Keratinocyte (primary cell): Measurements from ENCODE around the gene PKD1. TPM values are rescaled to one million over a fixed set of nuclear protein-coding genes. Genes with fewer than 3 reads are reported as not detected.

Experiments
- DNase-seq: peaks from one replicate; pipeline ENCODE4 v3.0.0-alpha.2; 2011; ENCODE audit warnings: low read depth, missing footprints, low spot score
- FAIRE-seq: peaks from 2 replicates; lab custom pipeline; 2011; peaks lifted over from hg19 to GRCh38; lab: Jason Lieb, UNC
- H2AFZ ChIP-seq: 2 replicates; pipeline ENCODE4 v1.6.0; 2012; ENCODE audit warnings: low read length, control low read depth, inconsistent platforms; ENCODE audit not compliant: control insufficient read depth
- H3K27ac ChIP-seq: 2 replicates; pipeline ENCODE4 v1.5.1; 2011; ENCODE audit warnings: low read length; ENCODE audit not compliant: control insufficient read depth, insufficient read depth
- H3K27me3 ChIP-seq: 3 replicates; pipeline ENCODE4 v1.6.0; 2011; ENCODE audit warnings: low read length; ENCODE audit not compliant: control insufficient read depth, insufficient read depth; ENCODE audit errors: extremely low read depth
- H3K36me3 ChIP-seq, 2 experiments: 2 replicates in 1 of 2; 3 replicates in 1 of 2; pipeline ENCODE4 v1.5.1; 2011; ENCODE audit warnings: low read length in 2 of 2, mild to moderate bottlenecking in 1 of 2; ENCODE audit not compliant: control insufficient read depth in 2 of 2, insufficient read depth in 2 of 2; ENCODE audit errors: extremely low read depth in 1 of 2
- H3K4me1 ChIP-seq: 3 replicates; pipeline ENCODE4 v1.5.1; 2011; ENCODE audit warnings: low read length; ENCODE audit not compliant: control insufficient read depth, insufficient read depth; ENCODE audit errors: extremely low read depth
- H3K4me2 ChIP-seq: 3 replicates; pipeline ENCODE4 v1.6.0; 2011; ENCODE audit warnings: low read depth, low read length; ENCODE audit not compliant: control insufficient read depth, insufficient read depth; ENCODE audit errors: extremely low read depth
- H3K4me3 ChIP-seq, 3 experiments: fragments of 200-600 bp in 1 of 3; sonication (generic) in 1 of 3; 2 replicates in 2 of 3; 3 replicates in 1 of 3; pipeline ENCODE4 v1.5.1; 2011 to 2016; ENCODE audit warnings: low read length in 3 of 3, mild to moderate bottlenecking in 3 of 3, control low read depth in 2 of 3, inconsistent platforms in 1 of 3, low read depth in 1 of 3, mixed read lengths in 1 of 3, mixed run types in 1 of 3, moderate library complexity in 1 of 3; ENCODE audit not compliant: control insufficient read depth in 2 of 3, insufficient read depth in 2 of 3; ENCODE audit errors: extremely low read depth in 1 of 3
- H3K79me2 ChIP-seq: 2 replicates; pipeline ENCODE4 v1.6.0; 2012; ENCODE audit warnings: low read length; ENCODE audit not compliant: control insufficient read depth, insufficient read depth
- H3K9ac ChIP-seq: 3 replicates; pipeline ENCODE4 v1.6.0; 2011; ENCODE audit warnings: low read length; ENCODE audit not compliant: control insufficient read depth, insufficient read depth; ENCODE audit errors: extremely low read depth
- H3K9me1 ChIP-seq: 3 replicates; pipeline ENCODE4 v1.6.0; 2011; ENCODE audit warnings: low read length; ENCODE audit not compliant: control insufficient read depth, insufficient read depth; ENCODE audit errors: extremely low read depth
- H3K9me3 ChIP-seq: 2 replicates; pipeline ENCODE4 v1.5.1; 2012; ENCODE audit warnings: low read depth, low read length; ENCODE audit not compliant: control insufficient read depth
- H4K20me1 ChIP-seq: 3 replicates; pipeline ENCODE4 v1.6.0; 2011; ENCODE audit warnings: low read length; ENCODE audit not compliant: control insufficient read depth, insufficient read depth; ENCODE audit errors: extremely low read depth
- CTCF ChIP-seq, 3 experiments: IDR thresholded peaks in 1 of 3; conservative IDR thresholded peaks in 1 of 3; optimal IDR thresholded peaks in 1 of 3; 2 replicates in 2 of 3; 3 replicates in 1 of 3; pipeline versions ENCODE3 to v1.5.1; 2011; ENCODE audit warnings: low read length in 3 of 3, mild to moderate bottlenecking in 3 of 3, moderate library complexity in 2 of 3, control low read depth in 1 of 3, inconsistent platforms in 1 of 3; ENCODE audit not compliant: insufficient read depth in 2 of 3; ENCODE audit errors: extremely low read depth in 1 of 3
- EZH2 ChIP-seq: IDR thresholded peaks from one replicate; pipeline ENCODE4 v1.6.1; 2012; ENCODE audit warnings: inconsistent platforms, mild to moderate bottlenecking, low read length, moderate library complexity
- dilution Hi-C: fragments of 300-500 bp; cut with MboI; formaldehyde crosslinking; loops from one replicate; pipeline ENCODE4 v1.7.0; 2020; ENCODE audit warnings: low sequenced_read_pairs; ENCODE audit not compliant: extremely low pct_ligation_motif_present
- polyA plus RNA-seq, 5 experiments: library from polyadenylated mRNA; depleted of rRNA in 3 of 5; stranded (reverse) in 3 of 5; stranded (forward) in 1 of 5; unstranded in 1 of 5; fragments of >200 nt; gene quantifications; 1 replicate in 1 of 5; 2 replicates in 3 of 5; 3 replicates in 1 of 5; pipeline versions ENCODE4 v1.2.1 to v1.2.3, GENCODE V29; 2011 to 2012; ENCODE audit warnings: missing spikeins in 2 of 5, low read depth in 1 of 5, low replicate concordance in 1 of 5

The PKD1 gene
- polyA plus RNA-seq, 1 donor (not counting 4 experiments of a cell fraction or from before 2014, with no cell fraction given) = 10.6 TPM

GRCh38 chr16:2043667-2044451 is 91.8 kb downstream of the PKD1 start:
- FAIRE-seq (no peak), DNase-seq (no peak)
- Histone ChIP-seq H3K36me3 (no peaks in the 10 kb centered on the region), H3K9ac (no peak overlapping the region), H2AFZ (no peak overlapping the region), H3K27ac (no peak overlapping the region), H3K4me2 (no peak overlapping the region), H3K4me3 (no peak overlapping the region), H3K4me1 (peaks cover 10% of the 10 kb centered on the region), H3K79me2 (peaks cover 8% of the 10 kb centered on the region), H3K9me1 (no peaks in the 10 kb centered on the region), H3K27me3 (no peaks in the 10 kb centered on the region), H4K20me1 (no peaks in the 10 kb centered on the region), H3K9me3 (no peaks in the 10 kb centered on the region)
- dilution Hi-C loops = no loop called here
- TF ChIP-seq EZH2 (no peak), CTCF (optimal IDR thresholded peaks at IDR 0.05 in 1 of 3, IDR thresholded peaks at IDR 0.05 in 1 of 3, conservative IDR thresholded peaks at IDR 0.05 in 1 of 3; ENCODE audit: extremely low read depth in 1 of 3, insufficient read depth in 2 of 3, low read length in 3 of 3) (no peak)

DNA sequence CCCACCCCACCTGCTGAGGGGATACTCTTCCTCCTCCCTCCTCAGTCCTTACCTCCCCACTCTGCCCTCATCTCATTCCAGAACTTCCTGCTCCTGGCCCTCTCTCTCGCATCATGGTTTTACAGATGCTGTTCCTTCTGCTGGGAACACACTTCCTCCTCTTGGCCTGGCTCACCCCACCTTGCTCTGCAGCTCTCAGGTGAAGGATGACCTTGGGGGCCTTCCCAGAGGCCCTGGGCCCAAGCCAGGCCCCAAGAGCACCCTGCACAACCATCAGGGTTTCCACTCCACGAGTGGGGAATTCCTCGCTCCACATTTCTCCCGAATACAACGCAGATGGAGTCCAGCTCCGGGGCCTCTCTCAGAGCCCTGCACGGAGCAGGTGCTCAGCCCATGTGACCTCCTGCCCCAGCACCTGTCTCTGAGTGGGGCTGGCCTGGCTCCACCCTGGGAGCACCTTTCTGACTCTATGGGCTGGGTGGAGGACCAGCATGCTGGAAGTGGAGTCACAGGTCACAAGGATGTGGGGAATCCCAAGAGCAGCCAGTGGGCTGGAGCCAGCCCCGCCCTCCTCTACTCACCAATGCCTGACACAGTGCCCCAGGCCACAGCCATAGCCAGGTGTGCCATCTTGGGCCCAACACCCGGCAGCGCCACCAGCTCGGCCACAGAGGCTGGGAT is 92.6 kb downstream of the PKD1 start:
- Histone ChIP-seq H3K27ac (no peak overlapping the region), H4K20me1 (no peaks in the 10 kb centered on the region), H3K4me2 (no peak overlapping the region), H3K36me3 (no peaks in the 10 kb centered on the region), H3K9me1 (no peaks in the 10 kb centered on the region), H3K4me3 (no peak overlapping the region), H3K9me3 (no peaks in the 10 kb centered on the region), H3K4me1 (peaks cover 4% of the 10 kb centered on the region), H2AFZ (no peak overlapping the region), H3K9ac (no peak overlapping the region), H3K79me2 (peaks cover 1% of the 10 kb centered on the region), H3K27me3 (no peaks in the 10 kb centered on the region)
- dilution Hi-C loops = no loop called here
- no peak for TF ChIP-seq CTCF (optimal IDR thresholded peaks at IDR 0.05 in 1 of 3, IDR thresholded peaks at IDR 0.05 in 1 of 3, conservative IDR thresholded peaks at IDR 0.05 in 1 of 3; ENCODE audit: extremely low read depth in 1 of 3, insufficient read depth in 2 of 3, low read length in 3 of 3)
- TF ChIP-seq EZH2 = no peak
- DNase-seq = no peak
- FAIRE-seq = no peak
